Suprapubic skin (tissue), 4 donors: ENCODE results near the gene CTNND1.

Experiments used
- POLR2A ChIP-seq, 2 donors: fragments of 450-650 bp; IDR thresholded peaks; one replicate each; pipeline ENCODE4 v1.6.1; 2017; ENCODE audit warnings: antibody characterized with exemption in 2 of 2, mild to moderate bottlenecking in 2 of 2, moderate library complexity in 2 of 2
- POLR2AphosphoS5 ChIP-seq, 3 donors: sonication (generic); formaldehyde crosslinking; IDR thresholded peaks; one replicate each; pipeline ENCODE4 v1.6.1; 2017; ENCODE audit warnings: antibody characterized with exemption in 3 of 3
- TF ChIP-seq, protein P1 (sequence below), 2 donors: fragments of 200-600 bp in 1 of 2; fragments of 450-650 bp in 1 of 2; sonication (generic) in 1 of 2; IDR thresholded peaks; one replicate each; pipeline ENCODE4 v1.5.1; 2016 to 2019; ENCODE audit warnings: antibody characterized with exemption in 2 of 2, mild to moderate bottlenecking in 1 of 2, moderate library complexity in 1 of 2

DNA sequence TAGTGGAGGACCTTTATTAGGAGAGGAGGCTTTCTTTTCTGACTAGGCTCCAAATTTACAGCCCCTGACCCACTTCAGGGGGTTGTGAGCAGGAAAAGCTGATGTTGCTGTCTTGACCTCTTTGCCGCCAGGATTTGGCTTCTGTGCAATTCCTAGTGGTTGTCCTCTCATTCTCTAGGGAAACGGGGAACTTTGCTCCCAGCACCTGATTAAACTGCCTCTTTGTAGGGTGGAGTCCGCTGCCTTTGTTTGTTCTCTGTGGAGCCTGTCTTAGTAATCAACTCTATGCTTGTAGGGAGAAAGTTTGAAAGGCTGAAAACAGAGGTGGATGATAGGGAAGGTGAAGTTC, 16.3 kb downstream of the CTNND1 start:
- TF ChIP-seq, protein P1, sequence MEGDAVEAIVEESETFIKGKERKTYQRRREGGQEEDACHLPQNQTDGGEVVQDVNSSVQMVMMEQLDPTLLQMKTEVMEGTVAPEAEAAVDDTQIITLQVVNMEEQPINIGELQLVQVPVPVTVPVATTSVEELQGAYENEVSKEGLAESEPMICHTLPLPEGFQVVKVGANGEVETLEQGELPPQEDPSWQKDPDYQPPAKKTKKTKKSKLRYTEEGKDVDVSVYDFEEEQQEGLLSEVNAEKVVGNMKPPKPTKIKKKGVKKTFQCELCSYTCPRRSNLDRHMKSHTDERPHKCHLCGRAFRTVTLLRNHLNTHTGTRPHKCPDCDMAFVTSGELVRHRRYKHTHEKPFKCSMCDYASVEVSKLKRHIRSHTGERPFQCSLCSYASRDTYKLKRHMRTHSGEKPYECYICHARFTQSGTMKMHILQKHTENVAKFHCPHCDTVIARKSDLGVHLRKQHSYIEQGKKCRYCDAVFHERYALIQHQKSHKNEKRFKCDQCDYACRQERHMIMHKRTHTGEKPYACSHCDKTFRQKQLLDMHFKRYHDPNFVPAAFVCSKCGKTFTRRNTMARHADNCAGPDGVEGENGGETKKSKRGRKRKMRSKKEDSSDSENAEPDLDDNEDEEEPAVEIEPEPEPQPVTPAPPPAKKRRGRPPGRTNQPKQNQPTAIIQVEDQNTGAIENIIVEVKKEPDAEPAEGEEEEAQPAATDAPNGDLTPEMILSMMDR (IDR thresholded peaks at IDR 0.05): no peak
- no peak for TF ChIP-seq POLR2A (IDR thresholded peaks at IDR 0.05)
- no peak for TF ChIP-seq POLR2AphosphoS5 (IDR thresholded peaks at IDR 0.05)
